HG03066 (cell line): Measurements from ENCODE around the gene ZNF831.
A peak's percentile ranks its signal among the peaks of the same experiment; 100 is the strongest.

Experiments
- ATAC-seq: cut with Tn5 transposase; IDR thresholded peaks from one replicate; pipeline ENCODE4 v1.9.1; 2021; ENCODE audit warnings: low read depth; ENCODE audit not compliant: unreplicated experiment

ZNF831 gene

GRCh38 chr20:59163631-59164530 is at the start of gene ZNF831:
Gene ZNF831 (plus strand): TSS chr20:59163821. CDS start chr20:59191020, 27,199 bp downstream.
- ATAC-seq, result peak; percentile 57

GRCh38 chr20:59117526-59117925 is 46.1 kb upstream of the ZNF831 start:
- no peak for ATAC-seq

GRCh38 chr20:59118855-59119254 is 44.8 kb upstream of the ZNF831 start:
- ATAC-seq, result no peak

GRCh38 chr20:59120491-59120890 is 43.1 kb upstream of the ZNF831 start:
- no peak for ATAC-seq

GRCh38 chr20:59120919-59121318 is 42.7 kb upstream of the ZNF831 start:
- ATAC-seq, result no peak

- no peak for ATAC-seq
Measured at GRCh38 chr20:59121714-59122565, 41.7 kb upstream of the ZNF831 start.

GRCh38 chr20:59122566-59122919 is 41.1 kb upstream of the ZNF831 start:
- no peak for ATAC-seq

- ATAC-seq, result no peak
Measured at GRCh38 chr20:59123011-59123677, 40.5 kb upstream of the ZNF831 start.

- no peak for ATAC-seq
Measured at GRCh38 chr20:59123678-59124255, 39.9 kb upstream of the ZNF831 start.

GRCh38 chr20:59124296-59125029 is 39.2 kb upstream of the ZNF831 start:
- ATAC-seq, result no peak

GRCh38 chr20:59125332-59125731 is 38.3 kb upstream of the ZNF831 start:
- ATAC-seq, result no peak

GRCh38 chr20:59125836-59126235 is 37.8 kb upstream of the ZNF831 start:
- ATAC-seq, result no peak

- no peak for ATAC-seq
Measured at GRCh38 chr20:59127839-59128238, 35.8 kb upstream of the ZNF831 start.

- no peak for ATAC-seq
Measured at GRCh38 chr20:59131551-59132285, 31.9 kb upstream of the ZNF831 start.

GRCh38 chr20:59134182-59134581 is 29.4 kb upstream of the ZNF831 start:
- no peak for ATAC-seq

- no peak for ATAC-seq
Measured at GRCh38 chr20:59135093-59135492, 28.5 kb upstream of the ZNF831 start.

GRCh38 chr20:59136027-59136426 is 27.6 kb upstream of the ZNF831 start:
- ATAC-seq, result no peak

GRCh38 chr20:59137532-59137931 is 26.1 kb upstream of the ZNF831 start:
- no peak for ATAC-seq

GRCh38 chr20:59138114-59138748 is 25.4 kb upstream of the ZNF831 start:
- no peak for ATAC-seq
